K562 (cell line): Measurements from ENCODE around the gene TBC1D25. TPM values are rescaled to one million over a fixed set of nuclear protein-coding genes. Genes with fewer than 3 reads are reported as not detected.
A peak's percentile ranks its signal among the peaks of the same experiment; 100 is the strongest.

Experiments
- CSDE1 ChIP-seq, 2 experiments: fragments of 450-650 bp; IDR thresholded peaks; 2 replicates each; pipeline ENCODE4 v1.6.1; 2016; ENCODE audit warnings: mild to moderate bottlenecking in 1 of 2
- DDX20 ChIP-seq: fragments of 450-650 bp; IDR thresholded peaks from 2 replicates; pipeline ENCODE4 v1.6.1; 2016; ENCODE audit warnings: missing genetic modification characterization, low read depth, mild to moderate bottlenecking, missing compliant biosample characterization, moderate library complexity
- ETV5 ChIP-seq: sonication (generic); formaldehyde crosslinking; IDR thresholded peaks from 2 replicates; pipeline ENCODE4 v1.4.0; 2020; ENCODE audit warnings: low read depth, mild to moderate bottlenecking, missing genetic modification reagents
- FOXK1 ChIP-seq: sonication (generic); formaldehyde crosslinking; IDR thresholded peaks from 2 replicates; pipeline ENCODE4 v1.8.0; 2022; ENCODE audit warnings: missing genetic modification reagents, mild to moderate bottlenecking, borderline replicate concordance
- FOXP4 ChIP-seq: sonication (generic); formaldehyde crosslinking; IDR thresholded peaks from 2 replicates; pipeline ENCODE4 v1.8.0; 2022; ENCODE audit warnings: mild to moderate bottlenecking, missing genetic modification reagents, borderline replicate concordance
- GATA2 ChIP-seq: sonication (generic); formaldehyde crosslinking; IDR thresholded peaks from 2 replicates; pipeline ENCODE4 v1.4.0; 2020; ENCODE audit warnings: mild to moderate bottlenecking, missing genetic modification reagents
- GMEB1 ChIP-seq: fragments of 250-450 bp; sonication (Bioruptor Pico); IDR thresholded peaks from 2 replicates; pipeline ENCODE4 v1.4.0; 2020; ENCODE audit warnings: mild to moderate bottlenecking
- HDAC3 ChIP-seq: fragments of 450-650 bp; IDR thresholded peaks from 2 replicates; pipeline ENCODE4 v1.6.1; 2018; ENCODE audit warnings: borderline replicate concordance, mild to moderate bottlenecking, moderate library complexity; ENCODE audit not compliant: partially characterized antibody
- MCM7 ChIP-seq, 2 experiments: fragments of 450-650 bp; IDR thresholded peaks; 2 replicates each; pipeline ENCODE4 v1.6.1; 2016 to 2018
- NKRF ChIP-seq: fragments of 450-650 bp; IDR thresholded peaks from 2 replicates; pipeline ENCODE4 v1.6.1; 2016; ENCODE audit warnings: borderline replicate concordance
- NR4A1 ChIP-seq, 2 experiments: fragments of 250-450 bp in 1 of 2; fragments of 450-650 bp in 1 of 2; sonication (Bioruptor Pico) in 1 of 2; IDR thresholded peaks; 2 replicates each; pipeline versions ENCODE4 v1.4.0 to v1.6.1; 2016 to 2020; ENCODE audit warnings: mild to moderate bottlenecking in 2 of 2, missing compliant biosample characterization in 1 of 2, missing genetic modification characterization in 1 of 2, moderate library complexity in 1 of 2
- RBM17 ChIP-seq: fragments of 200-400 bp; formaldehyde crosslinking; IDR thresholded peaks from 2 replicates; pipeline ENCODE4 v1.6.1; 2017; ENCODE audit warnings: low read depth, mild to moderate bottlenecking, low read length, borderline replicate concordance
- STAT5B ChIP-seq: fragments of 250-450 bp; sonication (Bioruptor Pico); IDR thresholded peaks from 2 replicates; pipeline ENCODE4 v1.8.0; 2021; ENCODE audit warnings: mild to moderate bottlenecking, inconsistent platforms
- TARDBP ChIP-seq: fragments of 450-650 bp; IDR thresholded peaks from 2 replicates; pipeline ENCODE4 v1.6.1; 2016
- TCF7 ChIP-seq: sonication (generic); IDR thresholded peaks from 2 replicates; pipeline ENCODE4 v1.6.1; 2016; ENCODE audit warnings: antibody characterized with exemption, borderline replicate concordance
- THRB ChIP-seq: fragments of 450-650 bp; formaldehyde crosslinking; conservative IDR thresholded peaks from 2 replicates; pipeline ENCODE4 v1.4.0; 2022; ENCODE audit warnings: mild to moderate bottlenecking, missing genetic modification characterization
- USF2 ChIP-seq: sonication (generic); formaldehyde crosslinking; IDR thresholded peaks from 2 replicates; pipeline ENCODE4 v1.5.0; 2020; ENCODE audit warnings: missing genetic modification reagents
- ZNF830 ChIP-seq: fragments of 250-450 bp; sonication (Bioruptor Pico); IDR thresholded peaks from 2 replicates; pipeline ENCODE4 v1.5.0; 2021; ENCODE audit warnings: mild to moderate bottlenecking
- polyA plus RNA-seq, 8 experiments: library from polyadenylated mRNA; depleted of rRNA in 4 of 8; stranded (reverse) in 5 of 8; unstranded in 3 of 8; fragments of >200 nt; fragmentation: Nextera tagmentation in 2 of 8; fragmentation: Illumina TruSeq in 1 of 8; extraction: Ambion mirVana in 2 of 8; extraction: Trizol in 1 of 8; gene quantifications; 2 replicates each; pipeline versions ENCODE4 v1.2.1 to v1.2.3, GENCODE V29; 2011 to 2014; ENCODE audit warnings: inconsistent platforms in 1 of 8, missing spikeins in 1 of 8
- total RNA-seq, 7 experiments: library from RNA; depleted of rRNA in 6 of 7; stranded (reverse); fragments of >200 nt in 6 of 7; fragmentation: Illumina TruSeq in 2 of 7; extraction: Trizol in 2 of 7; gene quantifications; 2 replicates each; pipeline versions ENCODE4 v1.2.1 to v1.2.3, GENCODE V29; 2011 to 2021; ENCODE audit warnings: low replicate concordance in 1 of 7

TBC1D25 gene
- total and polyA plus RNA-seq, 9 of the 15 experiments (the other 6 are each of a cell fraction or from before 2014, with no cell fraction given) = 0.62 to 10.6 (median 3.9) TPM

GRCh38 chrX:48574270-48575266 is 35.1 kb downstream of the TBC1D25 start, which contains the start of gene RBM3 (continued):
- peak; percentile 97 for TF ChIP-seq NKRF
- peak; percentile 95 for TF ChIP-seq GMEB1 (CRISPR knock-in tag)
- no peak for TF ChIP-seq DDX20 (tag)
- TF ChIP-seq MCM7 (IDR thresholded peaks at IDR 0.05) = no peak
- TF ChIP-seq TCF7 = no peak
- peak; percentile 40 for TF ChIP-seq HDAC3
- 0 out of 2 replicates have a peak, but pooled peaks have one; percentile 63 for TF ChIP-seq FOXK1
- TF ChIP-seq CSDE1 (IDR thresholded peaks at IDR 0.05) = peak in 1 of 2 experiments; percentile 57; a peak in 1 of 4 replicates
- TF ChIP-seq TARDBP = no peak
- TF ChIP-seq GATA2 (CRISPR knock-in tag) = no peak
- TF ChIP-seq ETV5 (CRISPR knock-in tag) = peak; percentile 73
- TF ChIP-seq NR4A1 (CRISPR knock-in tag; IDR thresholded peaks at IDR 0.05) = no peak
- no peak for TF ChIP-seq NR4A1 (tag; IDR thresholded peaks at IDR 0.05)
- TF ChIP-seq FOXP4 (CRISPR knock-in tag) = no peak
- 0 out of 2 replicates have a peak, but pooled peaks have one; percentile 4 for TF ChIP-seq THRB
- TF ChIP-seq RBM17 = no peak
- TF ChIP-seq USF2 = peak; percentile 67
- TF ChIP-seq ZNF830 (CRISPR knock-in tag) = no peak
- no peak for TF ChIP-seq STAT5B (CRISPR knock-in tag)
